Measurements from ENCODE around the gene SERPIND1.
"Not testable (repeated sequence)": the region's sequence is repeated elsewhere in the genome, so short reads cannot be mapped to it uniquely, and the experiment has no call there.

SERPIND1 gene

DNA sequence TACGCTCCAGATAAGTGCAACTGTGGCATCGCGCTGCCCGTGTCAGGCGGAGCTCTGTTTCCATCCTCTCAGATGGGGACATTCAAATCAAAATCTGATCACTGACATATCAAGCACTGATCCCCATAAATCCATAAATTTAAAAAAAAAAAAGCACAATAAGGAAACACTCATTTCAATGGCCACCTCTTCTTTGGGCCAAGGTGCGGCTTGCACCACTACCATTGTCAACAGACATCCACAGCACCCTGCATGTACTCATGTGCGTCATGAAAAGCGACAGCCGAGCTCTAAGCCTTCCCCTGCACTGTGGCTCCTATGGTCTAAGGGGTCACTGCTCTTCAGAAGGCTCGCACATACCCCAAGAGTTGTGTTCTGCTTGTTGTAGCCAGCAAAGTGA lies 26.7 kb upstream of the SERPIND1 start:
- FAIRE-seq = no peak

DNA sequence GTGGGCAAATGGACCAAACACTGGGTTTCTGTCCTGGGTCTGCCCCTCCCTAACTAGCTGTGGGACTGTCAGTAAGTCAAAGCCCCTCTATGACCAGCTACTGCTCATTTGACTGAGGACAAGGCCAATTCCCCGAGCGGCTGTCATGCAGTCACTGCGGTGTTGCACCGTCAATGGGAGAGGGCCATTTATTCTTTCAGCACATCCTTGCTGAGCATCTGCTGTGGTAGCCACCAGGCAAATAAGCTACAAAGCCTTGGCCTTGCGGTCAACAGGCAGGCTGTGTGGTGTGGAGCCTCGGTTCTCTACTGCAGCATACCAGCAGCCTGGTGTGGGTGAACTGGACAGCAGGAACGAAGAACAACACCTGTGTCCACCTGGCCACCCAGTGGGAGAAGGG lies 25.8 kb upstream of the SERPIND1 start:
- FAIRE-seq = no peak

DNA sequence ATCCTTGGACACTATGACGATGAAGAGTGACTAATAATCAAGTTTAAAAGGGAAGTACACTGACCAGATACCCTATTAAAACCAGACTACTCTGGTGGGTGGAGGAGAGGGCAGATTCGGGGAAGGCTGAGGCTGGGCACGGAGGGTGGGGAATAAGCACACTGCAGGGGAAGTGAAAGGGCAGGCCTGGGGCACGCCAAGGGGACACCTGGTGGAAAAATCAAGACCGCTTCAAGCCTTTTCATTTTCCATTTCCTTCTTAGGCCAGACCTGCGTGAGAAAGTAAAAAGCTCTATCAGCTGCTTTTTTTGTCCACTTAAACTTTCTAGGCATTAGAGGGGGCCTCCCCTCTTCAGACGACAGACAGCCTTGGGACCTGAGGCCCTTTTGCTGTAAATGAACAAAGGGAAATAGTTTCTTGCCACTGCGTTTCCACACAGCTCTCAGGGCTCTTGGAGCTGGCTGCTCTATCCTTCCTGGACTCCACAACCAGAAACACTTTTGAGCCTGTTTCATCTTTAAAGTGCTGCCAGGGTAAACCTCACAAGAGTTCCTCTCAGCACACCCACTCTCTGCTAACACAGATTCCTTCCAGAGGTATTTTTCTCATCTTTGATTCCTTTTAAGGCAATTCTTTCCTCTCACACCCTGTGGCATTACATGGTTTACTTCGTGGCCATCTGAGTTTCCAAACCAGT lies 25.0 kb upstream of the SERPIND1 start:
- FAIRE-seq = no peak

DNA sequence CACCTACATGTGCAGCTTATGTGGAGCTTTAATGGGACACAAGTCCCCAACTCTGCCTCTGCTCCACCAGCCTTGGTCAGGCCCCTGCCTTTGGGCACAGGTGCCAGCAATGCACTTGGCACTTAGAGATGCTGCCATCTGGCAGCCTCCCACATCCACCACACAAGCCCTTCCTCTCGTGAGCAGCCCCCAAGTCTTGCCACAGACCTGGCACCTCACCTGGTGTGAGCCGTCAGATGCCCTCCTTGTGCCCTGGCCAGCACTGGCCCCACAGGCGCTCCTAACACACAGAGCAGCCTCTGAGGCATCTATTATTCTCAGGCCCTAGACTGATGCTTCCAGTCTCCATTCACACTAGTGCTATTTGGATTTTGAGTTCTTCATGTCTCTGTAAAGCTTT lies 24.5 kb upstream of the SERPIND1 start:
- FAIRE-seq = no peak

DNA sequence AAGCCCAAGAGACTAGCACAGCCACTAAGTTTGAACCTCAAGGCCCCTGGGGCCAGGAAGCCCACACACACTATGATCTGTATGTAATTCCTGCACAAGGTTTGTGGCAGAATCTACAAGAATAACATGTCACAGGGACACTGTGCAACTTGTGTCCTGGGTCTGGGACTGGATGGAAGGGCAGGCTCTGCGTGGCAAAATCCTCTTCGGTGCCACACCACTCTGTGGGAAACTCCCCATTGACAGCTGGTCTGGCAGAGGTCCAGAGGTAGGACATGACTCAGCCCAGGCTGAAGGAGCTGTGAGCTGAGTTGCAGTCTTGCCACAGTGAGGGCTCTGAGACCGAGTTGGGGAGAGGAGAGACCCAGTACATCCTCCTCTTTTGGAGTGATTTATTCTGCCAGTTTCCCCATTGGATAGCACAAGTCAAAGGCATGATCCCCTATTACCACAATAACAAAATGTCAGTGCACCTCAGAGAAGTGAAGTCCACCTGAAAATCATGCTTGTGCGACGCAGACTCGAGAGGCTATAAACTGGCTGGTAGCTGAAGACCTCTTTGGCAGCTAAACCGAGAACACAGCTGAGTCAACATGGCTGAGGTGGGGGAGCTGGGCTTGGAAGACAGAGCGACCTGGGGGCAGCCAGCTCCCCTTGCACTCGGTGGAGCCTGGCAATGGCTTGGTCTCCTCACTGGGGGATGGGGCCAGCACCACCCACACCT lies 23.3 kb upstream of the SERPIND1 start:
- no peak for FAIRE-seq

DNA sequence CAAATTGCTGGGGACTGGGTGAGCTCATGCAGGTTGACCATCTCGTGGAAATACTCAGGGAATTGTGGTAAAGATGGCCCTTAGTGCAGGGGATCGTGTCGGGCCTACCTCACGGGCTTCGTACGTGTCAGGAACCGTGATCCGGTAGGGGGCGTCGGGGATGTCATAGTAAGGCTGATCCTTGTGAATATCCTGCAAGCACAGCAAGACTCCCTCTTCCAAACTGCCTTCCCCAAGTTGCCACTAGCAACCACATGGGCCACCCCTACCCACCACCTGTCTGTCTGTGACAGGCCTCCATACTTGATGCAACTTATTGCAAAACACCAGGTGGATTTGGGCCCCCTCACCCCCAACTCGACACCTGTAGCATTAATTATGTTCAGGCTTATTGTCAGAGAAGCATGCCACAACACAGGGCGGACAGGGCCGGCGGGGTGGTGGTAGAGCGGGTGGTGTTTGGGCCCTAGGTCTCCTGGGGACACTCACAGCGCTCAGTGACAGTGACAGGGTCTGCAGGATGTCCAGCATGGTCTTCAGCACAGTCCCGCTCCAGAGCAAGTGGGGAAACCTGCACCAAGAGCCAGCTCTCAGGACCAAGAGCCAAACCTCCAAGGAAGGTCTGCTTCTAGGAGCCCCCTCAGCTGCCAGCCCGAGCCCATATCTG lies 22.6 kb upstream of the SERPIND1 start:
- no peak for FAIRE-seq

GRCh38 chr22:20752104-20752741 lies 21.7 kb upstream of the SERPIND1 start:
- no peak for FAIRE-seq

DNA sequence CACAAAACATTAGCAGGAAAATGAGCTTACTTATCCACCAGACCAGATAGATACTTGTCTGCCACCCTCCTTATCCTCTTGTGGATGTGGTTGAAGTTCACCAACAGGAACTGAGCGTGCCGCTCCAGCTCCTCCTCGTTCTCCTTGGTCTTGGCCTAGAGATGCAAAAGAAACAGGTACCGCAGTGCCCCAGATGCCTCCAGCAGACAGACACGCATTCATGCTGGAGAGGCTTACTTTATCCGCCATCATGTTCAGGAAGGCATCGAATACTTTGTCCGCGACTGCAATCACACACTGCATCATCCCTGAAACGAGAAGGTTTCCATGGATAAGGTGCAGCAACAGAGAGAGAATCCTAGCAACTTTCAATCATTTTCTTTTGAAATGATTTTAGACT lies 21.0 kb upstream of the SERPIND1 start:
- FAIRE-seq = no peak

DNA sequence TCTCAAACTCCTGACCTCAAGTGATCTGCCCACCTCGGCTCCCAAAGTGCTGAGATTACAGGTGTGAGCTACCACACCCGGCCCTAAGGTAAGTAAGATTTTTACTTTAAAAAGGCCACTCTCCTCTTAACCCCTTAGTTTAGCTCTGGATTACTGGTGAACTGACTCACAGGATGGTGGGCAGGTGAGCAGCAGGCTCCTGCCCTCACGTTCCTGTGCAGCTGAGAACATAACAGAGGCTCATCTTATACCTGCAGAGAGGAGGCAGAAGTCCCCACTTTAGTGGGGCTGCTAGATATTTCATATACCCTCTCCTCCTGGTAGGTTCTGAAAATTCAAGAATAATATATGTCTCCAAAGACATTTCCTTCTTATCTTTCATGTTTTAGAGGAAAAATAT lies 17.1 kb upstream of the SERPIND1 start:
- FAIRE-seq = no peak

DNA sequence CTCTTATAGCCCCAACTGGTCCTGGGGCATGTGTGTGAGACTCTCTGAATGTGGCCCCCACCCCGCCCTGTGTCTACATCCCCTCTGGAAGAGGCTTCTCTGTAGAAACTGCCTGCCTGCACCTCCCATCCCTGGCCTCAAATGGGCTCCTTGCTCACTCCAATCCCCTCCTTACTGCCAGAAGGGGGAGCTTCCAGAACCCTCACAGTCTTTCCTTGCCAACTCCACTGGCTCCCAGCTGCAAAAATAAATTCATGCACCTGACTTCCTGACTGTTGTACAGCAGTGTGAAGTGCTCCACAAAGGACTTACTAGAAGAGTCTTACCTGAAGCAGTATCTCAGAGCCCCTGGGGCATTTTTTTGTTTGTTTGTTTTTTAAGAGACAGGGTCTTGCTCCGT lies 15.2 kb upstream of the SERPIND1 start:
- no peak for FAIRE-seq

GRCh38 chr22:20760084-20760483 lies 13.8 kb upstream of the SERPIND1 start:
- FAIRE-seq = no peak

GRCh38 chr22:20761536-20761935 lies 12.4 kb upstream of the SERPIND1 start:
- FAIRE-seq = no peak

- no peak for FAIRE-seq
Measured at GRCh38 chr22:20762233-20762796, 11.6 kb upstream of the SERPIND1 start.

- FAIRE-seq = no peak
Measured at GRCh38 chr22:20763630-20764470, 10.1 kb upstream of the SERPIND1 start.

DNA sequence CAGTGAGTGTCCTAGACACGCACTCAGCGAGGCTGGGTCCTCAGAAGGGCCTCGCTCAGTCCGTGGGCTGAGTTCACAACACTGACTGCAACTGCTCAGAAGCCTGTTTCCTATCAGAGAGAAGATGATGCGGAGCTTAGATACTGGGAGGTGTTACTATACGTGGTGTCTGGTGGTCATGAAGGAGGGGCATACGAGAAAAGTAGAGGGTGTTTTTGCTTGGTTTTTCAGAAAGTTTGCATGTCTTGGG lies 9.5 kb upstream of the SERPIND1 start:
- no peak for FAIRE-seq

GRCh38 chr22:20764729-20765128 lies 9.2 kb upstream of the SERPIND1 start:
- no peak for FAIRE-seq

- no peak for FAIRE-seq
Measured at GRCh38 chr22:20765938-20766337, 8.0 kb upstream of the SERPIND1 start.

DNA sequence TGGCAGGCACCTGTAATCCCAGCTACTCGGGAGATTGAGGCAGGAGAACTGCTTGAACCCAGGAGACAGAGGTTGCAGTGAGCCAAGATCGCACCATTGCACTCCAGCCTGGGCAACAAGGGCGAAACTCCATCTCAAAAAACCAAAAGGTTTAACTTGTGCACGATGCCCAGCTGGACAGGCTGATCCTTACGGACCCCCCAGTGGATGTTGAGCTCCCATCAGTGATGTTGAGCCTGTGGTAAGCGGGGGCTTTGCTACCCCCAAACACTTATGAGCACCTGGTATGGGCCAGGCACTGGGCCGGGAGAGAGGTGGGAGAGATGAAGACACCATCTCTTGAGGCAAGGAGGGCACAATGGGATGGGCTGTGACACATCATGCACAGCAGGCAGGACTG lies 7.4 kb upstream of the SERPIND1 start:
- FAIRE-seq = no peak

DNA sequence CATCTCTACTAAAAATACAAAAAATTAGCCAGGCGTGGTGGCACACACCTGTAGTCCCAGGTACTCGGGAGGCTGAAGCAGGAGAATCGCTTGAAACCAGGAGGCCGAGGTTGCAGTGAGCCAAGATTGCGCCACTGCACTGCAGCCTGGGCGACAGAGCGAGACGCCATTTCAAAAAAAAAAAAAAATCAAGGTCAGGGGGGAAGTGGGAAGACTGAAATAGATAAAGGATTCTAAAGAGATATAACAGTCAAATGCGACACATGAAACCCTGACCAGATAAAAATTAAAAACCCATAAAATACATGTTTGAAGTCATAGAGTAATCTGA lies 4.5 kb upstream of the SERPIND1 start:
- not testable (repeated sequence) for FAIRE-seq

DNA sequence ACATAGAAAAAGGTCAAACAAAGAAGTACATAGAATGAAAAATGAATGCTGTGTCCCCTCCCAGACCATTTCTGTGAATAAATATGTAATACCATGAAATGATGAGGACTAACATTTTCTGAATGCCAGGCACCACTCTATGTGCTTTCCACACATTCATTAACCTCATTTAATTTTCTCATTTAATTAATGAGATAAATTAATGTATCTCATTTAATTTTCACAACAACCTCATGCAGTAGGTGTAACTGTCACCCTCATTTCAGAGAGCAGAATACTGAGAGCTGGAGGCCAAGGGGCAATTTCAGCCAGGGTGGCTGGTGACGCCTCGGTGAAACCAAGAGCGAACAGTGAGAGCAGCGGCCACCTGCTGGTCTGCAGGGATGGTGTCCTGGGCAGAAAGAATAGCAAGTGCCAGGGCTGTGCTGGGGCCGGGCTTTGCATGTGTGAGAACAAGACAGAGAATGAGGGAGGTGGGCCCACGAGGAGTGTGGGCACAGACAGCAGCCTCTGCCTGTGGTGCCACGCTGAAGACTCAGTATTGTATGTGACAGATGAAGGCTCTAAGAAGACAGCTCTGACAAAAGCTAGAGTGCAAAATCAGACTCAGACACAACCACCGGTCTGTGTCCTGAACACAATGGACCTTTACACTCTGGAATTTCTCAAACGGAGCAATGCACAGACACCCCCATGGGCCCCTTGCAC lies 1.8 kb upstream of the SERPIND1 start:
- no peak for FAIRE-seq

GRCh38 chr22:20774882-20775281 lies 969 bp downstream of the SERPIND1 start:
- FAIRE-seq = no peak

DNA sequence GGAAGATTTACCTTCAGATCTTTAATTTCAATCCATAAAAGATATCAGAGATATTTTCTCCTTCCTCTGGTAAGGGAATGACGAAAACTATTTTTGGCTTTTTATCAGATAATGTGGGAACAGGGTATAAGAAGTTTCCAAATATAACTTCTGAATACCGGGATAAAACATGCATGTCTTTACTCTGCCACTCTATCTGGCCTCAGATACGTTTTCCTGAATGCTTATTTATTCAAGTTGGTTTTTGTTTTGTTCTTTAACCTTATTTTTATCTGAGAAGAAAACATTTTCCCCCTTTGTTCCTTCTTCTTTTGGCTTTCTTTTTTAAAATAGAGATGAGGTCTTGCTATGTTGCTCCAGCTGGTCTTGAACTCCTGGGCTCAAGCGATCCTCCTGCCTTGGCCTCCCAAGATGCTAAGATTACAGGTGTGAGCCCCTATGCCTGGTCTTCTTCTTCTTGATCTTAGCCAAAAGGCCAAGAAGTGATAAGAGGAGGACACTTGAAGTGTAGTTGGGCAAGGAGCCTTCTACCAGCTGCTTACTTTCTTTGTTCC lies 1.5 kb downstream of the SERPIND1 start:
- no peak for FAIRE-seq
